K562 (cell line): ENCODE results near the gene FFAR4. TPM values are rescaled to one million over a fixed set of nuclear protein-coding genes. Genes with fewer than 3 reads are reported as not detected.
A peak's percentile ranks its signal among the peaks of the same experiment; 100 is the strongest.

Experiments used
- ADNP ChIP-seq: fragments of 200-800 bp; sonication (Bioruptor generic); IDR thresholded peaks from 2 replicates; pipeline ENCODE4 v1.6.1; 2016; ENCODE audit warnings: missing genetic modification characterization, missing compliant biosample characterization
- BCOR ChIP-seq: fragments of 450-650 bp; IDR thresholded peaks from 2 replicates; pipeline ENCODE4 v1.6.1; 2016
- CAMTA2 ChIP-seq: fragments of 250-450 bp; sonication (Bioruptor Pico); conservative IDR thresholded peaks from 2 replicates; pipeline ENCODE4 v1.5.1; 2022
- CBX3 ChIP-seq, 2 experiments: IDR thresholded peaks; 1 replicate in 1 of 2; 2 replicates in 1 of 2; pipeline ENCODE4 v1.6.1; 2012; ENCODE audit warnings: inconsistent platforms in 2 of 2, low read length in 2 of 2, borderline replicate concordance in 1 of 2, control low read depth in 1 of 2
- HDAC2 ChIP-seq: fragments of 450-650 bp; IDR thresholded peaks from 2 replicates; pipeline ENCODE4 v1.6.1; 2016; ENCODE audit warnings: mild to moderate bottlenecking
- HDAC8 ChIP-seq: fragments of 450-650 bp; IDR thresholded peaks from 2 replicates; pipeline ENCODE4 v1.6.1; 2016; ENCODE audit warnings: mild to moderate bottlenecking, missing genetic modification characterization, moderate library complexity, missing compliant biosample characterization
- ID3 ChIP-seq, 2 experiments: fragments of 250-450 bp in 1 of 2; fragments of 450-650 bp in 1 of 2; sonication (Bioruptor Pico) in 1 of 2; IDR thresholded peaks; 2 replicates each; pipeline versions ENCODE4 v1.6.1 to v1.8.0; 2016 to 2021; ENCODE audit warnings: mild to moderate bottlenecking in 2 of 2, moderate library complexity in 2 of 2, missing compliant biosample characterization in 1 of 2, missing genetic modification characterization in 1 of 2
- JUND ChIP-seq, 2 experiments: IDR thresholded peaks; 2 replicates in 1 of 2; 3 replicates in 1 of 2; pipeline ENCODE4 v1.6.1; 2011; ENCODE audit warnings: borderline replicate concordance in 2 of 2, low read depth in 2 of 2, low read length in 2 of 2, improper control_type of control experiment in 1 of 2, missing biosample characterization in 1 of 2, missing genetic modification characterization in 1 of 2, missing genetic modification reagents in 1 of 2
- LCOR ChIP-seq: sonication (generic); formaldehyde crosslinking; IDR thresholded peaks from 2 replicates; pipeline ENCODE4 v1.8.0; 2022; ENCODE audit warnings: mild to moderate bottlenecking, missing genetic modification reagents
- NCOA4 ChIP-seq: fragments of 450-650 bp; IDR thresholded peaks from 2 replicates; pipeline ENCODE4 v1.6.1; 2018; ENCODE audit warnings: mild to moderate bottlenecking; ENCODE audit not compliant: partially characterized antibody
- POLR2G ChIP-seq: fragments of 200-400 bp; formaldehyde crosslinking; IDR thresholded peaks from 2 replicates; pipeline ENCODE4 v1.6.1; 2017; ENCODE audit warnings: low read depth, mild to moderate bottlenecking, antibody characterized with exemption, low read length, moderate library complexity
- PREB ChIP-seq: sonication (generic); formaldehyde crosslinking; IDR thresholded peaks from 2 replicates; pipeline ENCODE4 v1.8.1; 2023; ENCODE audit warnings: mild to moderate bottlenecking, missing genetic modification reagents
- RB1 ChIP-seq: fragments of 450-650 bp; IDR thresholded peaks from 2 replicates; pipeline ENCODE4 v1.6.1; 2017; ENCODE audit warnings: low read depth, mild to moderate bottlenecking
- RBM22 ChIP-seq: fragments of 200-400 bp; formaldehyde crosslinking; IDR thresholded peaks from 2 replicates; pipeline ENCODE4 v1.6.1; 2018; ENCODE audit warnings: low read length, low read depth; ENCODE audit not compliant: poor library complexity, severe bottlenecking
- STAT6 ChIP-seq: sonication (generic); formaldehyde crosslinking; IDR thresholded peaks from 2 replicates; pipeline ENCODE4 v1.8.1; 2023; ENCODE audit warnings: mild to moderate bottlenecking, missing genetic modification reagents
- ZHX1 ChIP-seq: fragments of 150-350 bp; conservative IDR thresholded peaks from 2 replicates; pipeline ENCODE4 v1.6.1; 2014; ENCODE audit warnings: low read length
- ZNF232 ChIP-seq: sonication (generic); formaldehyde crosslinking; IDR thresholded peaks from 2 replicates; pipeline ENCODE4 v1.8.0; 2022; ENCODE audit warnings: mild to moderate bottlenecking, missing genetic modification reagents
- ZNF316 ChIP-seq: fragments of 450-650 bp; IDR thresholded peaks from 2 replicates; pipeline ENCODE4 v1.6.1; 2016
- ZNF511 ChIP-seq: sonication (generic); formaldehyde crosslinking; IDR thresholded peaks from 2 replicates; pipeline ENCODE4 v1.8.0; 2022; ENCODE audit warnings: mild to moderate bottlenecking, missing genetic modification reagents
- ZNF655 ChIP-seq: fragments of 250-450 bp; sonication (Bioruptor Pico); IDR thresholded peaks from 2 replicates; pipeline ENCODE4 v1.5.0; 2021
- polyA plus RNA-seq, 8 experiments: library from polyadenylated mRNA; depleted of rRNA in 4 of 8; stranded (reverse) in 5 of 8; unstranded in 3 of 8; fragments of >200 nt; fragmentation: Nextera tagmentation in 2 of 8; fragmentation: Illumina TruSeq in 1 of 8; extraction: Ambion mirVana in 2 of 8; extraction: Trizol in 1 of 8; gene quantifications; 2 replicates each; pipeline versions ENCODE4 v1.2.1 to v1.2.3, GENCODE V29; 2011 to 2014; ENCODE audit warnings: inconsistent platforms in 1 of 8, missing spikeins in 1 of 8
- total RNA-seq, 7 experiments: library from RNA; depleted of rRNA in 6 of 7; stranded (reverse); fragments of >200 nt in 6 of 7; fragmentation: Illumina TruSeq in 2 of 7; extraction: Trizol in 2 of 7; gene quantifications; 2 replicates each; pipeline versions ENCODE4 v1.2.1 to v1.2.3, GENCODE V29; 2011 to 2021; ENCODE audit warnings: low replicate concordance in 1 of 7

FFAR4 gene
- total and polyA plus RNA-seq, 9 of the 15 experiments (the other 6 are each of a cell fraction or from before 2014, with no cell fraction given): not detected

- TF ChIP-seq ZNF511 (CRISPR knock-in tag) (no peak), STAT6 (no peak), PREB (CRISPR knock-in tag) (no peak), ZHX1 (no peak), RBM22 (no peak), POLR2G (no peak), NCOA4 (no peak), CBX3 (IDR thresholded peaks at IDR 0.05; ENCODE audit: borderline replicate concordance in 1 of 2, low read length in 2 of 2) (no peak), ZNF316 (no peak), LCOR (CRISPR knock-in tag) (no peak), ID3 (CRISPR knock-in tag; IDR thresholded peaks at IDR 0.05) (no peak), ID3 (tag; IDR thresholded peaks at IDR 0.05) (no peak), JUND (IDR thresholded peaks at IDR 0.05; ENCODE audit: borderline replicate concordance, low read depth, low read length) (no peak), JUND (tag; IDR thresholded peaks at IDR 0.05; ENCODE audit: borderline replicate concordance, low read depth, low read length) (no peak), ADNP (tag) (peak; percentile 67), HDAC8 (tag) (no peak), BCOR (peak; percentile 80), CAMTA2 (CRISPR knock-in tag) (no peak), ZNF655 (no peak), RB1 (no peak), ZNF232 (CRISPR knock-in tag) (no peak), HDAC2 (0 out of 2 replicates have a peak, but pooled peaks have one; percentile 28)
Measured at GRCh38 chr10:93552780-93553179, 13.7 kb upstream of the FFAR4 start (continued).
